ENCODE measurements around the gene GSE1. TPM values are rescaled to one million over a fixed set of nuclear protein-coding genes. Genes with fewer than 3 reads are reported as not detected.

The GSE1 gene
- total RNA-seq, 6 experiments from 2014 or later, result 30.0 to 48.0 (median 38.8) TPM

- H3K9me3 ChIP-seq, result no peaks in the 10 kb centered on the region
- H3K4me3 ChIP-seq, result no peak overlapping the region
- WGBS (ENCODE audit: insufficient coverage, low coverage, low lambda C conversion rate, missing lambda C conversion rate), result 100% methylated on average over 2 of the region's 9 CpGs
- peaks cover 4 to 15% (median 9%) of the 10 kb centered on the region in 4 donors for H3K4me1 ChIP-seq
- ATAC-seq (no peak), DNase-seq (peak in 1 of 3 donors; percentile 26)
- intact Hi-C loops (cut with DNase I), result no loop called here
- no peak overlapping the region for H3K27ac ChIP-seq
- no peaks in the 10 kb centered on the region for H3K27me3 ChIP-seq
- TF ChIP-seq POLR2A (IDR thresholded peaks at IDR 0.05), result no peak
- no peak for TF ChIP-seq CTCF (IDR thresholded peaks at IDR 0.05)
- H3K36me3 ChIP-seq, result no peaks in the 10 kb centered on the region
Measured at GRCh38 chr16:85682516-85682915, 69.4 kb downstream of the GSE1 start.

GRCh38 chr16:85683363-85683762, 70.2 kb downstream of the GSE1 start:
- peak in 1 of 3 donors; percentile 42 for DNase-seq
- ATAC-seq, result no peak
- intact Hi-C loops (cut with DNase I), result no loop called here

GRCh38 chr16:85685251-85685650, 72.1 kb downstream of the GSE1 start:
- intact Hi-C loops (cut with DNase I), result no loop called here
- no peaks in the 10 kb centered on the region for H3K27me3 ChIP-seq
- DNase-seq (peak in 1 of 3 donors; percentile 11), ATAC-seq (no peak)
- H3K9me3 ChIP-seq, result no peaks in the 10 kb centered on the region
- TF ChIP-seq CTCF (IDR thresholded peaks at IDR 0.05) (no peak), POLR2A (IDR thresholded peaks at IDR 0.05) (no peak)
- H3K27ac ChIP-seq, result no peak overlapping the region
- WGBS (ENCODE audit: insufficient coverage, low coverage, low lambda C conversion rate, missing lambda C conversion rate), result 100% methylated on average over 2 of the region's 2 CpGs
- no peak overlapping the region for H3K4me3 ChIP-seq
- peaks cover 0 to 16% (median 9%) of the 10 kb centered on the region in 4 donors for H3K4me1 ChIP-seq
- H3K36me3 ChIP-seq, result no peaks in the 10 kb centered on the region

More at GRCh38 chr16:85683363-85683762, 70.2 kb downstream of the GSE1 start:
- no peak overlapping the region for H3K4me3 ChIP-seq
- no peaks in the 10 kb centered on the region for H3K27me3 ChIP-seq
- TF ChIP-seq CTCF (IDR thresholded peaks at IDR 0.05), result no peak
- H3K4me1 ChIP-seq, result peaks cover 4 to 15% (median 9%) of the 10 kb centered on the region in 4 donors
- H3K9me3 ChIP-seq, result no peaks in the 10 kb centered on the region
- no peaks in the 10 kb centered on the region for H3K36me3 ChIP-seq
- no peak overlapping the region for H3K27ac ChIP-seq

- no peaks in the 10 kb centered on the region for H3K9me3 ChIP-seq
- peaks cover 0 to 5% (median 2%) of the 10 kb centered on the region in 4 donors for H3K4me1 ChIP-seq
- DNase-seq (peak in 1 of 3 donors; percentile 27), ATAC-seq (no peak)
- H3K27me3 ChIP-seq, result no peaks in the 10 kb centered on the region
- H3K27ac ChIP-seq, result no peak overlapping the region
- TF ChIP-seq POLR2A (IDR thresholded peaks at IDR 0.05) (no peak), CTCF (IDR thresholded peaks at IDR 0.05) (no peak)
- 79% methylated on average over 4 of the region's 15 CpGs for WGBS (ENCODE audit: insufficient coverage, low coverage, low lambda C conversion rate, missing lambda C conversion rate)
- H3K4me3 ChIP-seq, result no peak overlapping the region
- no peaks in the 10 kb centered on the region for H3K36me3 ChIP-seq
- intact Hi-C loops (cut with DNase I), result no loop called here
Measured at GRCh38 chr16:85686912-85687591, 73.9 kb downstream of the GSE1 start.

Measured in right lobe of liver (tissue), 6 donors.